Measurements from ENCODE around the gene SRC.

DNA sequence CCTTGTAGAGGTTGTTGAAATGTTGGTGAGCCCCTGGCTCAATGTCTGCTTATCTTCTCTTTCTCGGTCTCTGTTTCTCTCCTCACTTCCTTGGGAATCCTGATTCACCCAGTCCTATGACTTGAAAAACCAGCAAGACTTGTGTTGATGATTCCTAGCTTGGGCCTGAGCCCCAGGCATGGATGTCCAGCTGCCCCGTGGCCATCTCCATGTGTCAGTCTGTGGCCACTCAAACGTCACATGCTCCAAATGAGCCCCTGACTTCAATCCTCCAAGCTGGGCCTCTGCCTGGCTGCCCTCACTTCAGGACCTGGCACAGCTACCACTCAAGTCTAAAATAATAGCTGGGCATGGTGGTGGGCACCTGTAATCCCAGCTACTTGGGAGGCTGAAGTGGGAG lies 81.0 kb downstream of the SRC start:
- TF ChIP-seq GATA2 (IDR thresholded peaks at IDR 0.05; ENCODE audit: low read depth, low read length) (no peak), GATA3 (IDR thresholded peaks at IDR 0.05; ENCODE audit: low read depth, low read length) (no peak)

All from SH-SY5Y (cell line).